Mesendoderm (in vitro differentiated cells): ENCODE results near the gene CHML.
"Not testable (repeated sequence)": the region's sequence is repeated elsewhere in the genome, so short reads cannot be mapped to it uniquely, and the experiment has no call there.

Source experiments
- DNase-seq: peaks from one replicate; pipeline ENCODE4 v3.0.0; 2013
- H2AK5ac ChIP-seq: 2 replicates; pipeline ENCODE4 v1.6.1; 2013; ENCODE audit warnings: low read length, inconsistent platforms
- H2BK120ac ChIP-seq: 2 replicates; pipeline ENCODE4 v1.6.1; 2013; ENCODE audit warnings: low read depth, mild to moderate bottlenecking, low read length, moderate library complexity, mixed read lengths
- H2BK15ac ChIP-seq: replicated peaks from 2 replicates; pipeline ENCODE4 v1.6.1; 2013; ENCODE audit warnings: low read depth, mild to moderate bottlenecking, moderate library complexity
- H2BK5ac ChIP-seq: 2 replicates; pipeline ENCODE4 v1.6.1; 2013; ENCODE audit warnings: low read length, inconsistent platforms
- H3K18ac ChIP-seq: 2 replicates; pipeline ENCODE4 v1.6.1; 2013; ENCODE audit warnings: mild to moderate bottlenecking, low read length, mixed read lengths
- H3K23ac ChIP-seq: one replicate; pipeline ENCODE4 v1.6.1; 2013; ENCODE audit warnings: low read length
- H3K27ac ChIP-seq: 2 replicates; pipeline ENCODE4 v1.5.1; 2013; ENCODE audit warnings: low read depth, mild to moderate bottlenecking, inconsistent platforms, low read length, moderate library complexity
- H3K27me3 ChIP-seq: 2 replicates; pipeline ENCODE4 v1.6.1; 2013; ENCODE audit warnings: low read length, control low read depth, mild to moderate bottlenecking, inconsistent platforms; ENCODE audit not compliant: insufficient read depth, poor library complexity
- H3K36me3 ChIP-seq: 2 replicates; pipeline ENCODE4 v1.6.1; 2013; ENCODE audit warnings: low read length, inconsistent platforms; ENCODE audit not compliant: control insufficient read depth, insufficient read depth
- H3K4ac ChIP-seq: one replicate; pipeline ENCODE4 v1.6.1; 2013; ENCODE audit warnings: low read depth, mild to moderate bottlenecking, low read length, moderate library complexity
- H3K4me1 ChIP-seq: 2 replicates; pipeline ENCODE4 v1.6.1; 2013; ENCODE audit warnings: low read depth, low read length, inconsistent platforms; ENCODE audit not compliant: control insufficient read depth
- H3K4me2 ChIP-seq: 2 replicates; pipeline ENCODE4 v1.6.1; 2013; ENCODE audit warnings: low read length
- H3K4me3 ChIP-seq: 2 replicates; pipeline ENCODE4 v1.5.1; 2013; ENCODE audit warnings: mild to moderate bottlenecking, low read length
- H3K56ac ChIP-seq: one replicate; pipeline ENCODE4 v1.6.1; 2013; ENCODE audit warnings: low read length
- H3K79me1 ChIP-seq: 2 replicates; pipeline ENCODE4 v1.6.1; 2013; ENCODE audit warnings: low read length, inconsistent platforms
- H3K79me2 ChIP-seq: 2 replicates; pipeline ENCODE4 v1.6.1; 2013; ENCODE audit warnings: mild to moderate bottlenecking, low read length; ENCODE audit not compliant: control insufficient read depth, insufficient read depth
- H3K9ac ChIP-seq: 2 replicates; pipeline ENCODE4 v1.6.1; 2013; ENCODE audit warnings: low read length, inconsistent platforms
- H4K5ac ChIP-seq: one replicate; pipeline ENCODE4 v1.6.1; 2013; ENCODE audit warnings: low read length
- H4K8ac ChIP-seq: one replicate; pipeline ENCODE4 v1.6.1; 2013; ENCODE audit warnings: low read depth, mild to moderate bottlenecking, control low read depth, low read length, moderate library complexity
- WGBS: extraction: QIAGEN DNeasy Blood & Tissue Kit; methylation state at CpG from one replicate; pipeline ENCODE4 v1.1.7; 2013; ENCODE audit warnings: low lambda C conversion rate, missing lambda C conversion rate; ENCODE audit not compliant: insufficient coverage; ENCODE audit errors: extremely low coverage; 5-methylcytosine and 5-hydroxymethylcytosine counted together

CHML gene

DNA sequence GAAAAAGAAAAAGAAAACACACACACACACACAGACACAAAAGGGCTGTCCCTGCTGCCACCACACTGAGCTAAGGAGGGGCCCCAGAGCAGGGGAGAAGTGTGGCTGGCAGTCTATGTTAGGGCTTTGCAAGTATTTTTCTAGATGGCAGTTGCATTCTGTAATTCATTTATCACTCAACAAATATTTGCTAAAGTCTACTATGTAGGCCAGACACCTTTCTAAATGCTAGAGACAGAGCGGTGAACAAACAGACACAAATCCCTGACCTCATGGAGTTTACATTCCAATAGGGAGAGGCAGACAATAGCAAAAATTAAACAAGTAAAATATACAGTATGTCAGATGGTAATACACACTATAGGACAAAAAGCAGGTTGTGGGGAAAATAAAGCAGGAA is 32.1 kb upstream of the CHML start:
- Histone ChIP-seq H4K5ac (no peak overlapping the region), H3K9ac (no peak overlapping the region), H3K36me3 (no peaks in the 10 kb centered on the region), H3K4ac (no peak overlapping the region), H3K79me1 (no peaks in the 10 kb centered on the region), H3K4me1 (no peaks in the 10 kb centered on the region), H3K27me3 (no peaks in the 10 kb centered on the region), H3K4me3 (no peak overlapping the region), H2BK120ac (no peak overlapping the region), H2BK15ac (no peak overlapping the region), H4K8ac (no peak overlapping the region), H3K18ac (no peak overlapping the region), H3K23ac (no peak overlapping the region), H3K27ac (no peak overlapping the region), H2BK5ac (no peak overlapping the region), H3K4me2 (no peak overlapping the region), H3K79me2 (no peaks in the 10 kb centered on the region), H2AK5ac (no peak overlapping the region), H3K56ac (no peak overlapping the region)
- WGBS = no CpG with 5 or more reads among the region's 1 CpG
- no peak for DNase-seq

DNA sequence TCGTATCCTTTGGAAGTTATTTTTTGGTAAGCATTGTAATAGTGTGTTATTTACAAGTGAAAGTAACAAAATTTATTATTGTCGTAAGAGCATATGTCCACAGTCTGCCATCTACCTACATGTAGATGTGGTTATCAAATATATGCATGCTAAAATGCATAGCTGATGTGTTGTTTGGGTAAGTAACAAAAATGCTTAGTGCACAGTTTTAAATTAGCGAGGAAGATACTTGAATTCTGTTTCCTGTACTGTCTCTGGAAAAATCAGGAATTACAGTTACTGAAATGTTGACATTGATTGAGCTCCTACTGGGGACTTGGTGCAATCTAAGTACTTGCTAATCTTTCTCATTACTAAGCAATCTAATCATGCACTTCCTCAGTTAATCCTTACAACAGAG is 26.2 kb upstream of the CHML start:
- Histone ChIP-seq H3K4me1 (no peaks in the 10 kb centered on the region), H3K4ac (no peak overlapping the region), H3K27ac (no peak overlapping the region), H2BK120ac (no peak overlapping the region), H2BK5ac (no peak overlapping the region), H3K4me3 (no peak overlapping the region), H3K23ac (no peak overlapping the region), H2AK5ac (no peak overlapping the region), H2BK15ac (no peak overlapping the region), H3K9ac (no peak overlapping the region), H4K8ac (no peak overlapping the region), H3K56ac (no peak overlapping the region), H3K18ac (no peak overlapping the region), H3K36me3 (no peaks in the 10 kb centered on the region), H3K27me3 (no peaks in the 10 kb centered on the region), H4K5ac (no peak overlapping the region), H3K79me2 (no peaks in the 10 kb centered on the region), H3K79me1 (no peaks in the 10 kb centered on the region), H3K4me2 (no peak overlapping the region)
- no peak for DNase-seq
- WGBS = no CpG with 5 or more reads among the region's 3 CpGs

DNA sequence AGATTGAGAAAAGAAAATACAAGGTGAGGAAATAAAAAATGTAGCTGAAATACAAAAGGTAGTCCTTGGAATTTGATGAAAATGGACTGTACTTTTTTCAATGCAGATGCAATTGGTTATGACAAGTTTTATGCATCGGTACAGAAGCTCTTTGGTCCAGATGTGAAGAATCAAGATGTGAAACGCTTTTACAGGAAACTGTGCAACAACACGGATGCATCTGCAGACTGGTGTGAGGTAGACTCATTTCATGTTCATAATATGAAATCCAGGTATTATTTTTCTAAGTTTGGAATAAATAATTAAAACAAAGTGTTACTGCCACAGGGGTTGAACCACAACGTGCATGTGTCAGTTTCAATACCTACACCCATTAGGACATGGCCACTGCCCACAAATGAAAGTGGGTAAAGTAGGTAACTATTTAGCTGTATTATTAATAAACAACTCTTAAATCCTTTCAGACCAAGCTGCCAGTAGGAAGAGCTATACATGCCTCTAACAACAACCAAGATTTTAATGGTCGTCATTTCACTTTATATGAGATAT is 20.3 kb upstream of the CHML start:
- no peak overlapping the region for H3K4ac ChIP-seq
- H3K4me2 ChIP-seq = no peak overlapping the region
- H2BK15ac ChIP-seq = no peak overlapping the region
- H2BK120ac ChIP-seq = no peak overlapping the region
- H3K4me3 ChIP-seq = no peak overlapping the region
- H3K9ac ChIP-seq = no peak overlapping the region
- H4K8ac ChIP-seq = no peak overlapping the region
- H4K5ac ChIP-seq = no peak overlapping the region
- no peaks in the 10 kb centered on the region for H3K79me1 ChIP-seq
- no peaks in the 10 kb centered on the region for H3K36me3 ChIP-seq
- H3K56ac ChIP-seq = no peak overlapping the region
- no peak overlapping the region for H2BK5ac ChIP-seq
- no CpG with 5 or more reads among the region's 5 CpGs for WGBS
- H3K27me3 ChIP-seq = no peaks in the 10 kb centered on the region
- no peak overlapping the region for H3K27ac ChIP-seq
- no peak overlapping the region for H3K23ac ChIP-seq
- no peaks in the 10 kb centered on the region for H3K4me1 ChIP-seq
- no peak overlapping the region for H3K18ac ChIP-seq
- H3K79me2 ChIP-seq = no peaks in the 10 kb centered on the region
- H2AK5ac ChIP-seq = no peak overlapping the region
- no peak for DNase-seq

DNA sequence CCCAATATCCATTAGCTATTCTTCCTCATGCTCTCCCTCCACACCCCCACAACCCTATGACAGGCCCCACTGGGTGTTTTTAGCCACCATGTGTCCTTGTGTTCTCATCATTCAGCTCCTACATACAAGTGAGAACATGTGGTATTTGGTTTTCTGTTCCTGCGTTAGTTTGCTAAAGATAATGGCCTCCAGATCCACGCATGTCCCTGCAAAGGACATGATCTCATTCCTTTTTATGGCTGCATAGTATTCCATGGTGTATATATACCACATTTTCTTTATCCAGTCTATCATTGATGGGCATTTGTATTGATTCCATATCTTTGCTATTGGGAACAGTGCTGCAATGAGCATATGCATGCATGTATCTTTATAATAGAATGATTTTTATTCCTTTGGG is 18.8 kb upstream of the CHML start:
- H3K23ac ChIP-seq, H2BK5ac ChIP-seq, H3K18ac ChIP-seq, H3K4me1 ChIP-seq, H3K36me3 ChIP-seq, H3K9ac ChIP-seq, H4K8ac ChIP-seq, H3K79me1 ChIP-seq, H3K27ac ChIP-seq, H3K4me2 ChIP-seq, H2BK15ac ChIP-seq, H3K4me3 ChIP-seq, H4K5ac ChIP-seq, DNase-seq, H2AK5ac ChIP-seq, H2BK120ac ChIP-seq, H3K79me2 ChIP-seq, H3K4ac ChIP-seq, H3K27me3 ChIP-seq, H3K56ac ChIP-seq: not testable (repeated sequence)
- no CpG with 5 or more reads among the region's 2 CpGs for WGBS

DNA sequence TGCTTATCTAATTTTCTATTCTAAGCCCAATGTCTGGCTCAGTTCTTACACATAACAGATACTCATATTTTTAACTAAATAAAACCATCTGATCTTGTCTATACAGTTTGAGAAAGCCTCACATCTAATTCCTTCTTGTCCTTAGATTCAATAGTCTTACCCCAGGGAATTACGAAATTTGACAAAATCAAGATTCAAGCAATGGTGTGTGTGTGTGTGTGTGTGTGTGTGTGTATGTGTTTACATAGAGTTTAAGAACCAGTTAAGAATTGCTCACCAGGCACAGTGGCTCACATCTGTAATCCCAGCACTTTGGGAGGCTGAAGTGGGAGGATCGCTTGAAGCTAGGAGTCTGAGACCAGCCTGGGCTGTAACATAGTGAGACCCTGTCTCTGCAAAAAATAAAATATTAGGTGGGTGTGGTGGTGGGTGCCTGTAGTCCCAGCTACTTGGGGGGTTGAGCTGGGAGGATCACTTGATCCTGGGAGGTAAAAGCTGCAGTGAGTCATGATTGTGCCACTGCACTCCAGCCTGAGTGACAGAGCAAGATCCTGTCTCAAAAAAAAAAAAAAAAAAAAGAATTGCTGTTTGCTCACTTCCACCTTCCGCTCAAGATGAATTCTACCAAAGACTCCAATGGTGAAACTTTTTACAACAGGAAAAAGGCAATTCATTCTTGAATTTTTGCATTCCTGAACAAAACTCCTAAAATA is 18.1 kb upstream of the CHML start:
- Histone ChIP-seq H2BK120ac (no peak overlapping the region), H3K27me3 (no peaks in the 10 kb centered on the region), H3K27ac (no peak overlapping the region), H3K79me2 (no peaks in the 10 kb centered on the region), H3K9ac (no peak overlapping the region), H3K4me1 (no peaks in the 10 kb centered on the region), H3K36me3 (no peaks in the 10 kb centered on the region), H3K4me2 (no peak overlapping the region), H3K56ac (no peak overlapping the region), H3K4me3 (no peak overlapping the region), H4K8ac (no peak overlapping the region), H3K4ac (no peak overlapping the region), H2BK5ac (no peak overlapping the region), H3K18ac (no peak overlapping the region), H2AK5ac (no peak overlapping the region), H2BK15ac (no peak overlapping the region), H4K5ac (no peak overlapping the region), H3K23ac (no peak overlapping the region), H3K79me1 (no peaks in the 10 kb centered on the region)
- DNase-seq = no peak
- WGBS = no CpG with 5 or more reads among the region's 3 CpGs

DNA sequence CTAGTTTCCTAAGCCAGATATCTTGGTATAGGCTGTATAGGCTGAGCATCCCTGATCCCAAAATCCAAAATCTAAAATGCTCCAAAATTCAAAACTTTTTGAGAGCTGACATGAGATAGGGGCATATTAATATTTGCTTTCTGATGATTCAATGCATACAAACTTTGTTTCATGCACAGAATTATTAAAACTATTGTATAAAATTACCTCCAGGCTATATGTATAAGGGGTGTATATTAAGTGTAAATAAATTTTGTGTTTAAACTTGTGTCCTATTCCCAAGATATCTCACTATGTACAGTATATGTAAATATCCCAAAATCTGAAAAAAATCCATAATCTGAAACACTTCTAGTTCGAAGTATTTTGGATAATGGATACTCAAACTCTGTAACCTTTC is 14.5 kb upstream of the CHML start:
- no peak overlapping the region for H3K56ac ChIP-seq
- H3K4ac ChIP-seq = no peak overlapping the region
- H3K27ac ChIP-seq = no peak overlapping the region
- no peak overlapping the region for H3K4me3 ChIP-seq
- no peak overlapping the region for H2AK5ac ChIP-seq
- H3K9ac ChIP-seq = no peak overlapping the region
- H4K8ac ChIP-seq = no peak overlapping the region
- no peak overlapping the region for H3K23ac ChIP-seq
- WGBS = no CpG with 5 or more reads among the region's 1 CpG
- no peak overlapping the region for H2BK5ac ChIP-seq
- no peaks in the 10 kb centered on the region for H3K27me3 ChIP-seq
- no peak for DNase-seq
- no peak overlapping the region for H4K5ac ChIP-seq
- H3K36me3 ChIP-seq = no peaks in the 10 kb centered on the region
- H3K18ac ChIP-seq = no peak overlapping the region
- H3K79me1 ChIP-seq = no peaks in the 10 kb centered on the region
- H3K4me1 ChIP-seq = no peaks in the 10 kb centered on the region
- H3K4me2 ChIP-seq = no peak overlapping the region
- H2BK120ac ChIP-seq = no peak overlapping the region
- H2BK15ac ChIP-seq = no peak overlapping the region
- H3K79me2 ChIP-seq = no peaks in the 10 kb centered on the region
